ENCODE measurements around the gene TFAP2D.

TFAP2D gene

GRCh38 chr6:50711686-50712085 is 1.6 kb upstream of the TFAP2D start:
- no peak overlapping the region for H3K27ac ChIP-seq
- TF ChIP-seq ZFX (IDR thresholded peaks at IDR 0.05): no peak
- no peak for TF ChIP-seq CTCF (conservative IDR thresholded peaks at IDR 0.05)

- no peak overlapping the region for H3K27ac ChIP-seq
- TF ChIP-seq CTCF (conservative IDR thresholded peaks at IDR 0.05) (no peak), ZFX (IDR thresholded peaks at IDR 0.05) (no peak)
Observed at GRCh38 chr6:50712291-50712690, 1.0 kb upstream of the TFAP2D start.

GRCh38 chr6:50713977-50714486 is 706 bp downstream of the TFAP2D start:
- H3K27ac ChIP-seq: no peak overlapping the region
- TF ChIP-seq ZFX (IDR thresholded peaks at IDR 0.05) (no peak), CTCF (conservative IDR thresholded peaks at IDR 0.05) (no peak)

- no peak overlapping the region for H3K27ac ChIP-seq
- TF ChIP-seq CTCF (conservative IDR thresholded peaks at IDR 0.05) (no peak), ZFX (IDR thresholded peaks at IDR 0.05) (no peak)
Observed at GRCh38 chr6:50714487-50715379, 1.4 kb downstream of the TFAP2D start.

- no peak overlapping the region for H3K27ac ChIP-seq
- TF ChIP-seq CTCF (conservative IDR thresholded peaks at IDR 0.05): no peak
- TF ChIP-seq ZFX (IDR thresholded peaks at IDR 0.05): no peak
Observed at GRCh38 chr6:50716899-50717509, 3.7 kb downstream of the TFAP2D start.

- TF ChIP-seq CTCF (conservative IDR thresholded peaks at IDR 0.05) (no peak), ZFX (IDR thresholded peaks at IDR 0.05) (no peak)
Observed at GRCh38 chr6:50717734-50718457, 4.6 kb downstream of the TFAP2D start.

More at GRCh38 chr6:50717734-50718457, 4.6 kb downstream of the TFAP2D start:
- no peak overlapping the region for H3K27ac ChIP-seq

Measured in C4-2B (cell line).